Bone marrow (tissue), 2 donors: ENCODE measurements around the gene AMN1.
"Not testable (repeated sequence)": the region's sequence is repeated elsewhere in the genome, so short reads cannot be mapped to it uniquely, and the experiment has no call there.

Experiments used
- DNase-seq, 2 donors: peaks; one replicate each; lab custom pipeline; 2025; lab: John Stamatoyannopoulos, UW

AMN1 gene

GRCh38 chr12:31728917-31729640 is at the start of gene AMN1:
AMN1 (minus strand) TSS chr12:31729021; CDS start chr12:31729008, 13 bp downstream.
- peak; percentile 94 to 99 for DNase-seq

GRCh38 chr12:31773867-31774266 is 45.0 kb upstream of the AMN1 start:
- peak in 1 of 2 donors; percentile 19 for DNase-seq

DNA sequence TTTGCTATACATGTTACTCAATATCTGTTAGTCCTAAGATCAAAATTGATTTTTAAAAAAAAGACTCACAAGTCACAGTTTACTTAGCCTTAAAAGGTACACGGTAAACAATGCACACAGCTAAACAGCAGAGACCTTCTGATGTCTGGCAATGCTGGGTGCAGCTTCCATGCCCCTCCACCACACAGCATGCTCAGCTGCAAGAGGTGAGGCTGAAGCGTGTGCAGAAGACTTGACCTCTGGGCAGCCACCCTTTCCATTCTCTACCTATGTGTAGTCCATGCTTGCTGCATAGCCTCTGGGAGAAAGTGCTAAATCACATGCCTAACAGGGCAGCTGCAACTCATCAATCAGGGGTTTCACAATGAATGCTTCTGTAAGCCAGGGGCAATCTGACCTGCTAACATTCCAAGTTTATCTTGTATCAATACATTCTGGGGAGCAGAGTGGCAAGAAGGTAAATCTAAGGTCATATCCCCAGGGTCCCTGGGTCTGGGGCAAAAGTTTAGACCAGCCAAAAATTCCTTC is 44.5 kb upstream of the AMN1 start:
- DNase-seq: no peak

DNA sequence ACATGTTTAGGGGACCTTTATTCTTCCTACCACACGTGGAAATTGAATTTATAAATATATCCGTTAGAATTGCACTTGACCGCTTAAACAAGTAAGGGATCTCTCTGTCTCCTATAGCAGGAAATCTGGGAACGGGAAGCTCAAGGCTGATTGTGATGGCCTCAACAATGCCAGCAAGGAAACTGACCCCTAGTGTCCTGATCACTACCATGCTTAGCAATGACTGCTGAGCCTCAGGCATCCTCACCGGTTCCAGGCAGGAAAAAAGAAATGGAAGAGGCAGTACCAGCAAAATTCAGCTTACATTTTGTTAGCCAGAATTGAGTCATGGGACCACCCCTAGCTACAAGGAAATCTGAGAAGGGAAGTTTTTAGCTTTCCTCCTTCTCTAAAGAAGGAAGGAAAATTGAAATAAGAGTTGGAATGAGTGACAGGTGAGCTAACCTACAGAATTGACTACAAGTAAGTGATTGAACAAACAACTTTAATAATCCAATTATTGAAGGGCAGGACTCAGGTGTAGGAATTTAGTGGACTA is 43.9 kb upstream of the AMN1 start:
- no peak for DNase-seq

DNA sequence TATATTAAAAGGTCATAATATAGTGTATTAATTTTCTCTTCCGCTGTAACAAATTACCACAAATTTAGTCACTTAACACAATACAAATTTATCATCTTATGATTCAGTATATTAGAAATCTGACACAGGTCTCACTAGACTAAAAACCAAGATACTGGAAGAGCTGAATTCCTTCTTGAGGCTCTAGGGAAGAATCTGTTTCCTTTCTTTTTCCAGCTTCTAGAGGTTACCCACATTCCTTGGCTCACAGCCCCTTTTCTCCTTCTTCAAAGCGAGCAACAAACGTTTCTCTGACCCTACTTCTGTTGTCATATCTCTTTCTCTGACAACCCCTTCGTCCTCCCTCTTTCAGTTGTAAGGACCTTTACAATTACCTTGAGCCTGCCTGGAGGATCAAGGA is 43.4 kb upstream of the AMN1 start:
- DNase-seq: no peak

DNA sequence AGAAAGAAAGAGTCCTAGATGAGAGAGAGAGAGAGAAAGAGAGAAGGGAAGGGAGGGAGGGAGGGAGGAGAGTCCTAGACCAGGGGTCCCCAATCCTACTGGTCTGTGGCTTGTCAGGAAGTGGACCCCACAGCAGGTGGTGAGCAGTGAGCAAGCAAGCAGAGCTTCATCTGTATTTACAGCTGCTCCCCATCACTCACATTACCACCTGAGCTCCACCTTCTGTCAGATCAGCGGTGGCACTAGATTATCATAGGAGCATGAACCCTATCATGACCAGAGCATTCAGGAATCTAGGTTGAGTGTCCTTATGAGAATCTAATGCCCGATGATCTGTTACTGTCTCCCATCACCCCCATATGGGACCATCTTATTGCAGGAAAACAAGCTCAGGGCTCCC is 39.2 kb upstream of the AMN1 start:
- DNase-seq: no peak

DNA sequence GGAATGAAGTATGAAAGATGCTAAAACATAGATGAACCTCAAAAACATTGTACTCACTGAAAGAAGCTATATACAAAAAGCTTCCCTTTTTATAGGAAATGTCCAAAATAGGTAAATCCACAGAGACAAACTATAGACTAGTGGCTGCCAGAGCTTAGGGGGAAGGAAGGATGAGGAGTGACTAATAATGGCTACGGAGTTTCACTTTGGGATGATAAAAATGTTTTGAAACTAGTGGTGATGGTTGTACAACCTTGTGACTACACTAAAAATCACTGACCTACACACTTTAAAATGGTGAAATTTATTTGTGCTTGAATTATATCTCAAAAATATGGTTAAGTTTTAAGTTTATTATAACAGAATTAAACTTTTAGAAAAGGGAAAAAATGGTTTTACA is 37.1 kb upstream of the AMN1 start:
- DNase-seq: no peak

DNA sequence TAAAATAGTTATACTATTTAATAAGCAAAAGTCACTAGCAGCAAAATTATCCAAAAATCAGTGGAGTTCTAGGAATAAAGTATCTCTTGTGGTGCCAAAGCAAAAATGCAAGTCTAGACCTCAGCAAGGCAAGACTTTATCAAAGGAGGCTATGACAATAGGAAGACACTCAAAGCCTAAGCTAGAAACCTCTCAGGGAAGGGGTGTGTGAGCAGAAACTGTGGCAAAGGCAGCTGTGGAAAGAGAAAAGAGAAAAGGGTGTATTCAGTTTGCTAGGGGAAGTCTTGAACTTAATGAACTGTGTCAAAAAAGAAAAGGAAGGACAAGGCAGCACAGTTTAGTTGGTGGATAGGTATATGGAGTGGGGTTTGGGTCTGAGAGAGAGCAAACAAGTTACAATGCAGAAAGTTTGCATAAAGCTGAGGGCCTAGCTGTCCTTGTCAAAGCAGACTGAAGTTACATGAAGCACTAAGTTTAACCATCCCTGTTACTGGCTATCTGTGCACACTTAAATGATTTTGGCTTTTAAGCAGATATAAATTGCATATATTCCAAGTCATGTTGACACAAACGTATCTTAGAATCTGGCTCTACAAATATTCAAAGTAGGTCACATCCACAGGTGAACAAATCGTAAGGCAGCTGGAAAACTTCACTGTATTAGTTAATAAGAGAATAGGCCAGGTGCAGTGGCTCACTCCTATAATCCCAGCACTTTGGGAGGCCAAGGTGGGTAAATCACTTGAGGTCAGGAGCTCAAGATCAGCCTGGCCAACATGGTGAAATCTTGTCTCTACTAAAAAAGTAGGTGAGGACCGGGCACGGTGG is 31.0 kb upstream of the AMN1 start:
- no peak for DNase-seq

DNA sequence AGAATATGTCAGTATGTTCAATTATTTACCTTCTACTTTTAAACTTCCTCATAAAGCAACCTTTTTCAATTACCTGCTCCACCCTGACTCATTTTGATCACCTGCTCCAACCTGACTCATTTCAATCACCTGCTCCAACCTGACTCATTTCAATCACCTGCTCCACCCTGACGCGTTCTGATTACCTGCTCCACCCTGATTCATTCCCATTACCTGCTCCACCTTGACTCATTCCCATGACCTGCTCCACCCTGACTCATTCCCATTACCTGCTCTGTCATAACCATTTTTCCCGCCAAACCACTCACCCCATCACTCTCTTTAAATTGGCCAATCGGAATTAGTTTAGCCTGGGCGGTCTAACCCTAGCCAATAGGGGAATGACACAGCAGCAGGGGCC is 29.5 kb upstream of the AMN1 start:
- DNase-seq: not testable (repeated sequence)

DNA sequence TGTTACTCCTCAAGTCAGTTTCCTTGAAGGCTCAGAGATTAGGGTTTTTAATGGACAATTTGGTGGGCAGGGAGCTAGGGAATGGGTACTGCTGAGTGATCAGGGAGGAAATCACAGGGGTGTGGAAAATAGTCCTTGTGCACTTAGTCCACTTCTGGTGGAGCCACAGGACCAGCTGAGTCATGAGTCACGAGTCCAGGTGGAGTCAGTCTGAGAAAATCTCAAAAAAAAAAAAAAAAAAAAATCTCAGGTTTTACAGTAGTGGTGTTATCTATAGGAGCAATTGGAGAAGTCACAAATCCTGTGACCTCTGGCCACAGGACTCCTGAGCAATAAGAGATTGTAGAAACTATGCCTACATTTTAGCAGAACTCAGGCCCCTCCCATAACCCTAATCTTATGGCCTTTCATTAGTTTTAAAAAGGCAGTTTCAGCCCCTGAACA is 28.2 kb upstream of the AMN1 start:
- DNase-seq: no peak

DNA sequence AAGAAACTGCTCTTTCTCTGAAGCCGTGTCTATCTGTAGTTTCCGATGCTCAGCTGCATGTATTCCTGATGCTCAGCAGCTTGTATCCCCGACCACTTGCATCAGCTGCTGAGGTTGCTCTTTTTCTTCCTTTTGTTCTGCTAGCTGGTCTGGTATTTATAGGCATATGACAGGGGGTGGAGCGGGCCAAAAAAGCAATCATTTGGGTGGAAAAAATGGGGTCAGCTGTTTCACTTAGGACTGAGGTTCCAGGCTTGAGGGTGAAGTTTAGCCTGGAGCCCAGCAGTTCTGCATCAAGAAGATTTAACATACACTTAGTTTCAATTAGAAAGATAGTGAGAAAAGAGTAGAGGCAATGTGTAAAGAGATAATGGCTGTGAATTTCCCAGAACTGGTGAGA is 23.6 kb upstream of the AMN1 start:
- DNase-seq: no peak

DNA sequence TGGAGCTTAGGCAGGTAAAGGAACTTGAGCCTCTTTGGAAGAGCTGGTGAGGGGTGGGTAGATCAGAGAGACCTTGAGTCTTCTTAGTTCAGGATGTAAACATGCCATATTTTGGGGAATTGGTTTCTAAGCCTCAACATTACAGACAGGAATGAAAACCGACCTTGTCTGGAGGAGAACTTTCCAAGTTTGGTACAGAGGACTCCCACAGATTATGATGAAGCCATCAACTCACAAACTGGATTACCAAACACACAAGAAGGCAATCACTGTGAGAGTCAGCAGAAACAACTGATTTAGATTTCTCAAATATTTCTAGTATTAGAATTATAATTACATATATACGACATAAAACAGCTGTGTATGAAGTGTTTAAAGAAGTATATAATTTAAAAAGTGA is 22.3 kb upstream of the AMN1 start:
- no peak for DNase-seq

- no peak for DNase-seq
Measured at GRCh38 chr12:31750747-31751039, 21.9 kb upstream of the AMN1 start.

DNA sequence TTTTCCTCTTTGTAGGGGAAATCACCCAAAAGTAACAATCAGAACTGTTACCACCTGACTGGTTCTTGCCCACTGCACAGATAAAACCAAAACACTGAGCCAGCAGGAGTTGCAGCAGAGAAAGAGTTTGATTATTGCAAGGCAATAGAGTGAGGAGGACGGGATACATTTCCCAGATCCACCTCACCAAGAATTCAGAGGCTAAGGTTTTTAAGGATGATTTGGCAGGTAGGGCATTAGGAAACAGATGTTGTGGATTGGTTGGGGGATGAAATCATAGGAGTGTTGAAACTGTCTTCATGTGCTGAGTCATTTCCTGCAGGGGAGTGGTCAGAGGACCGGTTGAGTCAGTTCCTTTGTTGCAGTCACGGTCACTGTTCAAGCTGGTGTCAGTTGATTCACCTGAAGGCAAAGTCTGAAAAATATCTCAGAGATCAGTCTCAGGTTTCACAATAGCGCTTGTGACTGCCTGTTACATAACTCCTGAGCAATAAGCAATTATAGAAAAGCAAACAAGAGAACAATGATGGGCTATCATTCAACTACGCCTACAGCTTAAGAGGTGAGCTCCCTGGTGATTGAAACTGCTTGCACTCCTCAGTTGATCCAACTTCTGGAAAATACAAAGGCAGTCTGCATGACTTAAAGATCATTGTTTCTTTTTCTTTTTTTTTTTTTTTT is 20.3 kb upstream of the AMN1 start:
- peak; percentile 58 to 95 for DNase-seq

- DNase-seq: no peak
Measured at GRCh38 chr12:31745242-31745641, 16.4 kb upstream of the AMN1 start.

GRCh38 chr12:31744363-31744762 is 15.5 kb upstream of the AMN1 start:
- not testable (repeated sequence) for DNase-seq

- DNase-seq: peak in 1 of 2 donors; percentile 70
Measured at GRCh38 chr12:31742891-31743290, 14.1 kb upstream of the AMN1 start.

- DNase-seq: no peak
Measured at GRCh38 chr12:31740628-31741027, 11.8 kb upstream of the AMN1 start.

- no peak for DNase-seq
Measured at GRCh38 chr12:31737763-31738162, 8.9 kb upstream of the AMN1 start.

- DNase-seq: no peak
Measured at GRCh38 chr12:31737345-31737744, 8.5 kb upstream of the AMN1 start.

- DNase-seq: peak in 1 of 2 donors; percentile 90
Measured at GRCh38 chr12:31736472-31736871, 7.7 kb upstream of the AMN1 start.
